Vagina (tissue), 2 donors: ENCODE data around the gene SPINT1. TPM values are rescaled to one million over a fixed set of nuclear protein-coding genes. Genes with fewer than 3 reads are reported as not detected.

ENCODE experiments used
- DNase-seq, 2 donors: peaks; one replicate each; pipeline ENCODE4 v3.0.0-alpha.2; 2017; ENCODE audit errors: extremely low spot score in 2 of 2
- H3K27ac ChIP-seq: fragments of 200-600 bp; sonication (generic); one replicate; pipeline ENCODE4 v1.5.1; 2019
- H3K27me3 ChIP-seq: fragments of 200-600 bp; sonication (generic); one replicate; pipeline ENCODE4 v1.5.1; 2019
- H3K36me3 ChIP-seq, 2 donors: fragments of 200-600 bp; sonication (generic); one replicate each; pipeline ENCODE4 v1.5.1; 2017 to 2019
- H3K4me1 ChIP-seq: fragments of 200-600 bp; sonication (generic); one replicate; pipeline ENCODE4 v1.5.1; 2019
- H3K4me3 ChIP-seq, 2 donors: fragments of 200-600 bp; sonication (generic); 1 replicate in 1 of 2; 2 replicates in 1 of 2; pipeline ENCODE4 v1.5.1; 2016 to 2019
- H3K9me3 ChIP-seq: fragments of 200-600 bp; sonication (generic); one replicate; pipeline ENCODE4 v1.5.1; 2019
- CTCF ChIP-seq, 3 experiments: fragments of 450-650 bp in 2 of 3; fragments of 200-600 bp in 1 of 3; sonication (generic) in 1 of 3; IDR thresholded peaks; one replicate each; pipeline ENCODE4 v1.5.1; 2017 to 2019; ENCODE audit warnings: antibody characterized with exemption in 3 of 3, mild to moderate bottlenecking in 2 of 3, moderate library complexity in 2 of 3
- POLR2A ChIP-seq, 2 donors: fragments of 450-650 bp; IDR thresholded peaks; one replicate each; pipeline ENCODE4 v1.6.1; 2017; ENCODE audit warnings: antibody characterized with exemption in 2 of 2, mild to moderate bottlenecking in 2 of 2, moderate library complexity in 2 of 2
- POLR2AphosphoS5 ChIP-seq, 2 donors: sonication (generic); formaldehyde crosslinking; IDR thresholded peaks; one replicate each; pipeline ENCODE4 v1.9.0; 2017; ENCODE audit warnings: antibody characterized with exemption in 2 of 2, mild to moderate bottlenecking in 2 of 2, low read depth in 1 of 2; ENCODE audit not compliant: insufficient read depth in 1 of 2
- intact Hi-C: fragments of 100-400 bp; cut with DNase I; formaldehyde crosslinking; loops from one replicate; pipeline ENCODE4 v1.15.1; 2023
- total RNA-seq: library from RNA; depleted of rRNA; stranded (reverse); fragments of >200 nt; gene quantifications from one replicate; pipeline ENCODE4 v1.2.3, GENCODE V29; 2016

The SPINT1 gene
- total RNA-seq, 1 donor from 2014 or later = 80.3 TPM

- intact Hi-C loops = loop anchor here (5.0 kb wide), 1 partner anchor 35 kb away; no protein-coding TSS in a partner anchor
- Histone ChIP-seq H3K9me3 (no peaks in the 10 kb centered on the region), H3K27me3 (no peaks in the 10 kb centered on the region), H3K4me3 (no peak overlapping the region), H3K4me1 (peaks cover 25% of the 10 kb centered on the region), H3K27ac (no peak overlapping the region), H3K36me3 (peaks cover 0 to 6% of the 10 kb centered on the region in 2 donors)
- DNase-seq = peak in 1 of 2 donors; percentile 83
- TF ChIP-seq POLR2A (IDR thresholded peaks at IDR 0.05) = no peak
- TF ChIP-seq CTCF (IDR thresholded peaks at IDR 0.05) = peak; percentile 9 to 45 (median 44)
- peak in 1 of 2 donors; percentile 76 for TF ChIP-seq POLR2AphosphoS5 (IDR thresholded peaks at IDR 0.05; ENCODE audit: insufficient read depth in 1 of 2, low read depth in 1 of 2)
These were observed 48.1 kb downstream of the SPINT1 start for GRCh38 chr15:40891810-40892446.

- no peaks in the 10 kb centered on the region for H3K9me3 ChIP-seq
- peak; percentile 85 to 94 for DNase-seq
- peaks cover 0 to 6% of the 10 kb centered on the region in 2 donors for H3K36me3 ChIP-seq
- H3K27me3 ChIP-seq = no peaks in the 10 kb centered on the region
- H3K4me1 ChIP-seq = peaks cover 25% of the 10 kb centered on the region
- TF ChIP-seq POLR2A (IDR thresholded peaks at IDR 0.05) (no peak), POLR2AphosphoS5 (IDR thresholded peaks at IDR 0.05; ENCODE audit: insufficient read depth in 1 of 2, low read depth in 1 of 2) (no peak), CTCF (IDR thresholded peaks at IDR 0.05) (no peak)
- intact Hi-C loops = loop anchor here (5.0 kb wide), 1 partner anchor 35 kb away; no protein-coding TSS in a partner anchor
- H3K4me3 ChIP-seq = no peak overlapping the region
- no peak overlapping the region for H3K27ac ChIP-seq
These were observed 48.7 kb downstream of the SPINT1 start for GRCh38 chr15:40892447-40893012.

- no peaks in the 10 kb centered on the region for H3K9me3 ChIP-seq
- intact Hi-C loops = loop anchor here (5.0 kb wide), 1 partner anchor 36 kb away; no protein-coding TSS in a partner anchor
- H3K27ac ChIP-seq = peak overlapping the region; percentile 91
- no peak overlapping the region for H3K4me3 ChIP-seq
- H3K27me3 ChIP-seq = no peaks in the 10 kb centered on the region
- peak in 1 of 2 donors; percentile 92 for DNase-seq
- TF ChIP-seq CTCF (IDR thresholded peaks at IDR 0.05) (no peak), POLR2AphosphoS5 (IDR thresholded peaks at IDR 0.05; ENCODE audit: insufficient read depth in 1 of 2, low read depth in 1 of 2) (no peak), POLR2A (IDR thresholded peaks at IDR 0.05) (no peak)
- peaks cover 25% of the 10 kb centered on the region for H3K4me1 ChIP-seq
- H3K36me3 ChIP-seq = peaks cover 0 to 6% of the 10 kb centered on the region in 2 donors
These were observed 49.3 kb downstream of the SPINT1 start for GRCh38 chr15:40893019-40893670.

GRCh38 chr15:40893733-40894680, 50.2 kb downstream of the SPINT1 start, which contains the start of gene VPS18:
Gene VPS18, plus strand, starts transcription at chr15:40894450. Its CDS starts 319 bp downstream, at chr15:40894769.
- intact Hi-C loops = loop anchor here (5.0 kb wide), 1 partner anchor 37 kb away; no protein-coding TSS in a partner anchor
- peak; percentile 98 for DNase-seq
- no peaks in the 10 kb centered on the region for H3K27me3 ChIP-seq
- H3K9me3 ChIP-seq = no peaks in the 10 kb centered on the region
- peaks cover 0 to 13% of the 10 kb centered on the region in 2 donors for H3K36me3 ChIP-seq
- H3K27ac ChIP-seq = peak within 1 kb of the TSS; percentile 91
- H3K4me1 ChIP-seq = peaks cover 25% of the 10 kb centered on the region
- H3K4me3 ChIP-seq = peak within 1 kb of the TSS; percentile 72 to 89
- peak; percentile 95 to 98 (median 96) for TF ChIP-seq CTCF (IDR thresholded peaks at IDR 0.05)
- peak; percentile 95 to 98 for TF ChIP-seq POLR2AphosphoS5 (IDR thresholded peaks at IDR 0.05; ENCODE audit: insufficient read depth in 1 of 2, low read depth in 1 of 2)
- TF ChIP-seq POLR2A (IDR thresholded peaks at IDR 0.05) = peak; percentile 11 to 76
